HCT116 (cell line): ENCODE measurements around the gene PRIMA1. TPM values are rescaled to one million over a fixed set of nuclear protein-coding genes. Genes with fewer than 3 reads are reported as not detected.

ENCODE experiments used
- ATAC-seq: fragments of 200-7000 bp; cut with Tn5 transposase; 2 replicates; pipeline ENCODE4 v1.9.1; 2020; ENCODE audit warnings: mild to moderate bottlenecking, moderate library complexity
- BruUV-seq: library from RNA; stranded (reverse); fragments of 400-500 nt; replicated peaks from 2 replicates; lab custom pipeline; 2021; lab: Mats Ljungman, UMichigan
- CTCF ChIA-PET: fragments of 300-600 bp; sonication (Branson Sonifier 250); formaldehyde crosslinking; loops from one replicate; lab custom pipeline; 2021; ENCODE audit warnings: antibody characterized with exemption; lab: Charles Lee
- POLR2A ChIA-PET: fragments of 300-600, 350-600 bp; sonication (Branson Sonifier 250); formaldehyde crosslinking; loops from one replicate; lab custom pipeline; 2021; ENCODE audit warnings: antibody characterized with exemption; lab: Charles Lee
- RAD21 ChIA-PET, 2 experiments: fragments of 300-600 bp; sonication (Branson Sonifier 250); formaldehyde crosslinking; loops; one replicate each; lab custom pipeline; 2023; ENCODE audit warnings: low total read pairs in 2 of 2; ENCODE audit not compliant: uncharacterized antibody in 2 of 2, unreplicated experiment in 2 of 2, low non-redundant PET in 1 of 2; lab: Charles Lee
- DNase-seq: peaks from one replicate; pipeline ENCODE4 v3.0.0-alpha.2; 2010; ENCODE audit warnings: low read depth, low spot score
- H2AFZ ChIP-seq: fragments of 200-600 bp; shearing (Covaris generic), sonication (generic); 2 replicates; pipeline ENCODE4 v1.6.1; 2017; ENCODE audit warnings: low read depth, mixed run types, mixed read lengths, antibody characterized with exemption, low read length; ENCODE audit not compliant: poor library complexity, severe bottlenecking
- H3K27ac ChIP-seq: 2 replicates; pipeline ENCODE4 v1.5.1; 2012; ENCODE audit warnings: low read depth, low read length
- H3K27me3 ChIP-seq: fragments of 200-600 bp; sonication (generic); 2 replicates; pipeline ENCODE4 v1.6.1; 2016; ENCODE audit warnings: mixed run types, low read length, mixed read lengths; ENCODE audit not compliant: insufficient read depth
- H3K36me3 ChIP-seq, 2 experiments: fragments of 200-500 bp in 1 of 2; fragments of 200-600 bp in 1 of 2; sonication (Bioruptor generic) in 1 of 2; sonication (generic) in 1 of 2; 2 replicates each; pipeline versions ENCODE4 v1.5.1 to v1.6.1; 2014 to 2016; ENCODE audit warnings: low read length in 2 of 2, inconsistent platforms in 1 of 2, mixed read lengths in 1 of 2, mixed run types in 1 of 2; ENCODE audit not compliant: insufficient read depth in 2 of 2, control insufficient read depth in 1 of 2
- H3K4me1 ChIP-seq, 2 experiments: fragments of 200-600 bp in 1 of 2; sonication (generic) in 1 of 2; 2 replicates each; pipeline versions ENCODE4 v1.5.1 to v1.6.1; 2012 to 2017; ENCODE audit warnings: low read length in 2 of 2, inconsistent platforms in 1 of 2, mild to moderate bottlenecking in 1 of 2, mixed read lengths in 1 of 2, mixed run types in 1 of 2, moderate library complexity in 1 of 2; ENCODE audit not compliant: insufficient read depth in 2 of 2, control insufficient read depth in 1 of 2
- H3K4me2 ChIP-seq: fragments of 200-600 bp; sonication (generic); 2 replicates; pipeline ENCODE4 v1.6.1; 2017; ENCODE audit warnings: mixed run types, low read length, mixed read lengths
- H3K4me3 ChIP-seq, 2 experiments: fragments of 200-600 bp in 1 of 2; sonication (generic) in 1 of 2; replicated peaks in 1 of 2; 2 replicates each; pipeline ENCODE4 v1.5.1; 2011 to 2016; ENCODE audit warnings: low read length in 2 of 2, control low read depth in 1 of 2, low read depth in 1 of 2, mild to moderate bottlenecking in 1 of 2, mixed read lengths in 1 of 2, mixed run types in 1 of 2
- H3K79me2 ChIP-seq: fragments of 200-600 bp; sonication (generic); 2 replicates; pipeline ENCODE4 v1.6.1; 2017; ENCODE audit warnings: mild to moderate bottlenecking, mixed run types, low read length, moderate library complexity, mixed read lengths; ENCODE audit not compliant: insufficient read depth
- H3K9ac ChIP-seq: fragments of 200-600 bp; sonication (generic); 2 replicates; pipeline ENCODE4 v1.6.1; 2016; ENCODE audit warnings: low read length, mixed read lengths
- H3K9me2 ChIP-seq: fragments of 200-600 bp; sonication (generic), shearing (Covaris generic); 2 replicates; pipeline ENCODE4 v1.6.1; 2017; ENCODE audit warnings: mixed run types, mild to moderate bottlenecking, moderate library complexity; ENCODE audit not compliant: insufficient read depth
- H3K9me3 ChIP-seq, 2 experiments: fragments of 200-500 bp in 1 of 2; fragments of 200-600 bp in 1 of 2; sonication (Bioruptor generic) in 1 of 2; sonication (generic) in 1 of 2; 2 replicates each; pipeline ENCODE4 v1.6.1; 2014 to 2017; ENCODE audit warnings: low read length in 2 of 2, mixed read lengths in 2 of 2, inconsistent platforms in 1 of 2, low read depth in 1 of 2, mild to moderate bottlenecking in 1 of 2, mixed run types in 1 of 2, moderate library complexity in 1 of 2; ENCODE audit not compliant: control insufficient read depth in 1 of 2, insufficient read depth in 1 of 2
- H4K20me1 ChIP-seq: fragments of 200-600 bp; sonication (generic), shearing (Covaris generic); 2 replicates; pipeline ENCODE4 v1.6.1; 2017; ENCODE audit warnings: mixed run types, mild to moderate bottlenecking, moderate library complexity; ENCODE audit not compliant: insufficient read depth
- CBX3 ChIP-seq: IDR thresholded peaks from 2 replicates; pipeline ENCODE4 v1.6.1; 2012; ENCODE audit warnings: low read depth
- CEBPB ChIP-seq: IDR thresholded peaks from 2 replicates; pipeline ENCODE4 v1.6.1; 2012; ENCODE audit warnings: low read depth
- EGR1 ChIP-seq: IDR thresholded peaks from 2 replicates; pipeline ENCODE4 v1.6.1; 2012; ENCODE audit warnings: low read depth
- EZH2 ChIP-seq: fragments of 200-600 bp; sonication (generic); IDR thresholded peaks from 2 replicates; pipeline ENCODE4 v1.6.1; 2017; ENCODE audit warnings: antibody characterized with exemption, mixed run types
- EZH2phosphoT487 ChIP-seq: fragments of 200-600 bp; IDR thresholded peaks from 2 replicates; pipeline ENCODE4 v1.6.1; 2018; ENCODE audit warnings: antibody characterized with exemption, borderline replicate concordance
- FOSL1 ChIP-seq: IDR thresholded peaks from 2 replicates; pipeline ENCODE4 v1.6.1; 2012; ENCODE audit warnings: low read depth
- JUND ChIP-seq: IDR thresholded peaks from 2 replicates; pipeline ENCODE4 v1.6.1; 2012
- SIN3A ChIP-seq: IDR thresholded peaks from 2 replicates; pipeline ENCODE4 v1.6.1; 2012; ENCODE audit warnings: low read depth
- TCF7L2 ChIP-seq: IDR thresholded peaks from 2 replicates; pipeline ENCODE4 v1.7.0; 2011; ENCODE audit warnings: borderline replicate concordance, inconsistent platforms; ENCODE audit not compliant: insufficient read depth, insufficient read length; ENCODE audit errors: extremely low read depth
- YY1 ChIP-seq: IDR thresholded peaks from 2 replicates; pipeline ENCODE4 v1.6.1; 2011; ENCODE audit warnings: low read length, low read depth, moderate library complexity, mild to moderate bottlenecking; ENCODE audit not compliant: insufficient replicate concordance; ENCODE audit errors: extremely low read depth
- ZFX ChIP-seq: fragments of 450-650 bp; IDR thresholded peaks from 2 replicates; pipeline ENCODE4 v1.6.1; 2017
- intact Hi-C: fragments of 100-400 bp; cut with micrococcal nuclease; formaldehyde crosslinking; loops from 2 replicates; pipeline ENCODE4 v1.10.0; 2022
- total RNA-seq: library from RNA; stranded (reverse); gene quantifications from one replicate; pipeline ENCODE4 v1.2.1, GENCODE V29; 2021; ENCODE audit not compliant: unreplicated experiment
- TF ChIP-seq, protein P1 (sequence below): IDR thresholded peaks from 2 replicates; pipeline ENCODE4 v1.6.1; 2011; ENCODE audit warnings: mild to moderate bottlenecking, low read length, moderate library complexity; ENCODE audit not compliant: insufficient replicate concordance; ENCODE audit errors: extremely low read depth
- TF ChIP-seq, protein P2 (sequence below), 3 experiments: fragments of 200-600 bp in 1 of 3; sonication (generic) in 1 of 3; IDR thresholded peaks in 2 of 3; conservative IDR thresholded peaks in 1 of 3; 2 replicates each; pipeline ENCODE4 v1.5.1; 2012 to 2017; ENCODE audit warnings: low read depth in 2 of 3, low read length in 2 of 3, antibody characterized with exemption in 1 of 3, borderline replicate concordance in 1 of 3, control low read depth in 1 of 3, mild to moderate bottlenecking in 1 of 3, mixed read lengths in 1 of 3, mixed run types in 1 of 3, moderate library complexity in 1 of 3; ENCODE audit not compliant: insufficient read depth in 1 of 3
- TF ChIP-seq, protein P3 (sequence below): IDR thresholded peaks from 2 replicates; pipeline ENCODE4 v1.6.1; 2012; ENCODE audit warnings: low read depth
- TF ChIP-seq, protein P4 (sequence below): IDR thresholded peaks from 2 replicates; pipeline ENCODE4 v1.6.1; 2012

The PRIMA1 gene
- total RNA-seq, 1 experiment from 2014 or later, result 1.5 TPM

DNA sequence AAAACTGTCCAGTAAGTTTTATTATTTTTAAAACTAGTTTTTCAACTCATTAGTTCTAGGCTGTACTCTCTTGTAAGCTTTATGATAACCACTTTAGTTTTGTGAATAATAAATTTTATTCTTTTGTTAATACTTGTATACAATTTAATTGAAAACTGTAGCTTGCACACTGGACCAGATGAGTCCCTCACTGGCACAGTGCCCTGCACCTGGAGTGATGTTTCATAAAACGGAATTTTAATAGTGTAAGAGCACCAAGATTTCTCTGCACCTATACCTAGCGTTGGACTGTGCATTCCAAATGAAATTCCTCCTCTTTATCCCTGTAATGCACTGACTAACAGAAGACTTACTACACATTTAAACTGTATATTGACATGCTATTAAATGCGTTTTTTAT is 80.8 kb downstream of the PRIMA1 start (continued):
- TF ChIP-seq YY1 (no peak), EZH2 (no peak), JUND (no peak), CBX3 (no peak), SIN3A (no peak), EGR1 (no peak)
- TF ChIP-seq, protein P1, sequence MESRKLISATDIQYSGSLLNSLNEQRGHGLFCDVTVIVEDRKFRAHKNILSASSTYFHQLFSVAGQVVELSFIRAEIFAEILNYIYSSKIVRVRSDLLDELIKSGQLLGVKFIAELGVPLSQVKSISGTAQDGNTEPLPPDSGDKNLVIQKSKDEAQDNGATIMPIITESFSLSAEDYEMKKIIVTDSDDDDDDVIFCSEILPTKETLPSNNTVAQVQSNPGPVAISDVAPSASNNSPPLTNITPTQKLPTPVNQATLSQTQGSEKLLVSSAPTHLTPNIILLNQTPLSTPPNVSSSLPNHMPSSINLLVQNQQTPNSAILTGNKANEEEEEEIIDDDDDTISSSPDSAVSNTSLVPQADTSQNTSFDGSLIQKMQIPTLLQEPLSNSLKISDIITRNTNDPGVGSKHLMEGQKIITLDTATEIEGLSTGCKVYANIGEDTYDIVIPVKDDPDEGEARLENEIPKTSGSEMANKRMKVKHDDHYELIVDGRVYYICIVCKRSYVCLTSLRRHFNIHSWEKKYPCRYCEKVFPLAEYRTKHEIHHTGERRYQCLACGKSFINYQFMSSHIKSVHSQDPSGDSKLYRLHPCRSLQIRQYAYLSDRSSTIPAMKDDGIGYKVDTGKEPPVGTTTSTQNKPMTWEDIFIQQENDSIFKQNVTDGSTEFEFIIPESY, result no peak

DNA sequence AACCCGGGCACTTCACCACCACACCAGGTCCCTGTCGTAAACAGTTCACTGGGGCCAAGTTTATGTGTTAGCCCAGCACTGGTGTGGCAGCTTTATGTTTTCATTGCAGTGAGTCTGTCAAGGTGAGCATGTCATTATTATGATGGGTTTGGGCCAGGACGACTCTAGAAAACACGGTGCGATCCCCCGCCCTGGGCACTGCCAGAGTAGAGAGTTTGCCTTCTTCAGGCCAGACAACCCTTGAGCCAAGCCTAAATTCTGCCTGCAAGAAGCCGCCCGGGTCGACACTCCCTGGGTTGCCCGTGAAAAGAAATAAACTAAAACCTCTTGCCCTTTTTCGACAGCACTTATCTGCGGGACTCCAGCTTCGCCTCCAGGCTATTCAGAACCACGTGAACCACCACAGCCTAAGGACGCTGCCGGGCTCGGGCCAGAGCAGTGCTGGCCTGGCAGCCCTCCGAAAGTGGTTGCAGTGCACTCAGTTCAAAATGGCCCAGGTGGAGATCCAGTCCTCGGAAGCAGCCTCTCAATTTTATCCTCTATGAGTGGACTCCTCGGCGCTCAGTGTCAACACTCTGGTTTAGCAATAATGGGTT is 81.8 kb downstream of the PRIMA1 start:
- Histone ChIP-seq H3K9ac (no peak overlapping the region), H3K4me1 (no peaks in the 10 kb centered on the region), H3K27ac (no peak overlapping the region), H3K79me2 (no peaks in the 10 kb centered on the region), H3K4me2 (no peak overlapping the region), H3K4me3 (no peak overlapping the region), H2AFZ (no peak overlapping the region), H3K36me3 (no peaks in the 10 kb centered on the region), H4K20me1 (no peaks in the 10 kb centered on the region), H3K9me2 (no peaks in the 10 kb centered on the region), H3K27me3 (no peaks in the 10 kb centered on the region), H3K9me3 (no peaks in the 10 kb centered on the region)
- RAD21 ChIA-PET, result no interaction called here
- TF ChIP-seq JUND (no peak), EGR1 (no peak), ZFX (no peak), FOSL1 (no peak), CEBPB (no peak), YY1 (no peak), TCF7L2 (no peak), EZH2phosphoT487 (no peak)
- TF ChIP-seq, protein P2, sequence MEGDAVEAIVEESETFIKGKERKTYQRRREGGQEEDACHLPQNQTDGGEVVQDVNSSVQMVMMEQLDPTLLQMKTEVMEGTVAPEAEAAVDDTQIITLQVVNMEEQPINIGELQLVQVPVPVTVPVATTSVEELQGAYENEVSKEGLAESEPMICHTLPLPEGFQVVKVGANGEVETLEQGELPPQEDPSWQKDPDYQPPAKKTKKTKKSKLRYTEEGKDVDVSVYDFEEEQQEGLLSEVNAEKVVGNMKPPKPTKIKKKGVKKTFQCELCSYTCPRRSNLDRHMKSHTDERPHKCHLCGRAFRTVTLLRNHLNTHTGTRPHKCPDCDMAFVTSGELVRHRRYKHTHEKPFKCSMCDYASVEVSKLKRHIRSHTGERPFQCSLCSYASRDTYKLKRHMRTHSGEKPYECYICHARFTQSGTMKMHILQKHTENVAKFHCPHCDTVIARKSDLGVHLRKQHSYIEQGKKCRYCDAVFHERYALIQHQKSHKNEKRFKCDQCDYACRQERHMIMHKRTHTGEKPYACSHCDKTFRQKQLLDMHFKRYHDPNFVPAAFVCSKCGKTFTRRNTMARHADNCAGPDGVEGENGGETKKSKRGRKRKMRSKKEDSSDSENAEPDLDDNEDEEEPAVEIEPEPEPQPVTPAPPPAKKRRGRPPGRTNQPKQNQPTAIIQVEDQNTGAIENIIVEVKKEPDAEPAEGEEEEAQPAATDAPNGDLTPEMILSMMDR (IDR thresholded peaks at IDR 0.05 in 2 of 3, conservative IDR thresholded peaks at IDR 0.05 in 1 of 3; ENCODE audit: borderline replicate concordance in 1 of 3, insufficient read depth in 1 of 3, low read depth in 2 of 3, low read length in 2 of 3), result no peak
- TF ChIP-seq, protein P3, sequence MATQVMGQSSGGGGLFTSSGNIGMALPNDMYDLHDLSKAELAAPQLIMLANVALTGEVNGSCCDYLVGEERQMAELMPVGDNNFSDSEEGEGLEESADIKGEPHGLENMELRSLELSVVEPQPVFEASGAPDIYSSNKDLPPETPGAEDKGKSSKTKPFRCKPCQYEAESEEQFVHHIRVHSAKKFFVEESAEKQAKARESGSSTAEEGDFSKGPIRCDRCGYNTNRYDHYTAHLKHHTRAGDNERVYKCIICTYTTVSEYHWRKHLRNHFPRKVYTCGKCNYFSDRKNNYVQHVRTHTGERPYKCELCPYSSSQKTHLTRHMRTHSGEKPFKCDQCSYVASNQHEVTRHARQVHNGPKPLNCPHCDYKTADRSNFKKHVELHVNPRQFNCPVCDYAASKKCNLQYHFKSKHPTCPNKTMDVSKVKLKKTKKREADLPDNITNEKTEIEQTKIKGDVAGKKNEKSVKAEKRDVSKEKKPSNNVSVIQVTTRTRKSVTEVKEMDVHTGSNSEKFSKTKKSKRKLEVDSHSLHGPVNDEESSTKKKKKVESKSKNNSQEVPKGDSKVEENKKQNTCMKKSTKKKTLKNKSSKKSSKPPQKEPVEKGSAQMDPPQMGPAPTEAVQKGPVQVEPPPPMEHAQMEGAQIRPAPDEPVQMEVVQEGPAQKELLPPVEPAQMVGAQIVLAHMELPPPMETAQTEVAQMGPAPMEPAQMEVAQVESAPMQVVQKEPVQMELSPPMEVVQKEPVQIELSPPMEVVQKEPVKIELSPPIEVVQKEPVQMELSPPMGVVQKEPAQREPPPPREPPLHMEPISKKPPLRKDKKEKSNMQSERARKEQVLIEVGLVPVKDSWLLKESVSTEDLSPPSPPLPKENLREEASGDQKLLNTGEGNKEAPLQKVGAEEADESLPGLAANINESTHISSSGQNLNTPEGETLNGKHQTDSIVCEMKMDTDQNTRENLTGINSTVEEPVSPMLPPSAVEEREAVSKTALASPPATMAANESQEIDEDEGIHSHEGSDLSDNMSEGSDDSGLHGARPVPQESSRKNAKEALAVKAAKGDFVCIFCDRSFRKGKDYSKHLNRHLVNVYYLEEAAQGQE, result no peak
- TF ChIP-seq, protein P4, sequence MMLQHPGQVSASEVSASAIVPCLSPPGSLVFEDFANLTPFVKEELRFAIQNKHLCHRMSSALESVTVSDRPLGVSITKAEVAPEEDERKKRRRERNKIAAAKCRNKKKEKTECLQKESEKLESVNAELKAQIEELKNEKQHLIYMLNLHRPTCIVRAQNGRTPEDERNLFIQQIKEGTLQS, result no peak
- intact Hi-C loops, result no loop called here
- POLR2A ChIA-PET, result no interaction called here
- CTCF ChIA-PET, result no interaction called here
- no peak for DNase-seq
- no TSS peak for BruUV-seq
- no peak for ATAC-seq
